ENCODE results near the gene ZFYVE28. TPM values are rescaled to one million over a fixed set of nuclear protein-coding genes. Genes with fewer than 3 reads are reported as not detected.

Gene ZFYVE28
- total RNA-seq, 1 experiment from 2014 or later = 19.2 TPM

GRCh38 chr4:2256781-2257191, 161.7 kb downstream of the ZFYVE28 start:
- POLR2A ChIA-PET = no interaction called here
- Histone ChIP-seq H3K4me3 (replicated peaks in 1 of 2; ENCODE audit: low read depth in 1 of 2, low read length in 2 of 2) (no peak overlapping the region), H3K4me2 (ENCODE audit: low read length) (no peak overlapping the region), H3K27ac (ENCODE audit: low read depth, low read length) (no peak overlapping the region), H3K4me1 (ENCODE audit: control insufficient read depth in 1 of 2, insufficient read depth in 2 of 2, low read length in 2 of 2) (peaks cover 5 to 8% of the 10 kb centered on the region in 2 experiments; a peak in 2 of 4 replicates), H3K9me2 (ENCODE audit: insufficient read depth) (no peaks in the 10 kb centered on the region), H2AFZ (ENCODE audit: low read depth, low read length, poor library complexity, severe bottlenecking) (no peak overlapping the region), H3K27me3 (ENCODE audit: insufficient read depth, low read length) (no peaks in the 10 kb centered on the region), H3K36me3 (ENCODE audit: control insufficient read depth in 1 of 2, insufficient read depth in 2 of 2, low read length in 2 of 2) (no peaks in the 10 kb centered on the region), H3K79me2 (ENCODE audit: insufficient read depth, low read length) (no peaks in the 10 kb centered on the region), H3K9ac (ENCODE audit: low read length) (no peak overlapping the region), H3K9me3 (ENCODE audit: control insufficient read depth in 1 of 2, insufficient read depth in 1 of 2, low read depth in 1 of 2, low read length in 2 of 2) (no peaks in the 10 kb centered on the region), H4K20me1 (ENCODE audit: insufficient read depth) (no peaks in the 10 kb centered on the region)
- BruUV-seq (replicated peaks) = no TSS peak
- DNase-seq (ENCODE audit: low read depth, low spot score) = no peak
- CTCF ChIA-PET = no interaction called here
- TF ChIP-seq SP1 (IDR thresholded peaks at IDR 0.05; ENCODE audit: low read depth) (no peak), FOSL1 (IDR thresholded peaks at IDR 0.05; ENCODE audit: low read depth) (no peak), ZFX (IDR thresholded peaks at IDR 0.05) (no peak), TCF7L2 (IDR thresholded peaks at IDR 0.05; ENCODE audit: borderline replicate concordance, extremely low read depth, insufficient read depth, insufficient read length) (no peak), POLR2AphosphoS5 (IDR thresholded peaks at IDR 0.05; ENCODE audit: low read depth, low read length) (no peak), EGR1 (IDR thresholded peaks at IDR 0.05; ENCODE audit: low read depth) (no peak), RAD21 (IDR thresholded peaks at IDR 0.05; ENCODE audit: low read depth) (no peak)
- RAD21 ChIA-PET (ENCODE audit: low non-redundant PET in 1 of 2, low total read pairs in 2 of 2, uncharacterized antibody in 2 of 2, unreplicated experiment in 2 of 2) = no interaction called here
- intact Hi-C loops (cut with micrococcal nuclease) = no loop called here
- ATAC-seq = no peak

- ChIA-PET RAD21 (ENCODE audit: low non-redundant PET in 1 of 2, low total read pairs in 2 of 2, uncharacterized antibody in 2 of 2, unreplicated experiment in 2 of 2) (no interaction called here), CTCF (no interaction called here)
- intact Hi-C loops (cut with micrococcal nuclease) = no loop called here
These were observed 162.2 kb downstream of the ZFYVE28 start for GRCh38 chr4:2256156-2256731.

More at GRCh38 chr4:2256156-2256731, 162.2 kb downstream of the ZFYVE28 start:
- Histone ChIP-seq H3K36me3 (ENCODE audit: control insufficient read depth in 1 of 2, insufficient read depth in 2 of 2, low read length in 2 of 2) (no peaks in the 10 kb centered on the region), H3K27me3 (ENCODE audit: insufficient read depth, low read length) (no peaks in the 10 kb centered on the region), H3K9me2 (ENCODE audit: insufficient read depth) (no peaks in the 10 kb centered on the region), H3K4me2 (ENCODE audit: low read length) (no peak overlapping the region), H2AFZ (ENCODE audit: low read depth, low read length, poor library complexity, severe bottlenecking) (no peak overlapping the region), H3K9ac (ENCODE audit: low read length) (no peak overlapping the region), H3K79me2 (ENCODE audit: insufficient read depth, low read length) (no peaks in the 10 kb centered on the region), H3K4me1 (ENCODE audit: control insufficient read depth in 1 of 2, insufficient read depth in 2 of 2, low read length in 2 of 2) (peaks cover 5 to 8% of the 10 kb centered on the region in 2 experiments; a peak in 2 of 4 replicates), H3K4me3 (replicated peaks in 1 of 2; ENCODE audit: low read depth in 1 of 2, low read length in 2 of 2) (no peak overlapping the region), H3K9me3 (ENCODE audit: control insufficient read depth in 1 of 2, insufficient read depth in 1 of 2, low read depth in 1 of 2, low read length in 2 of 2) (no peaks in the 10 kb centered on the region), H3K27ac (ENCODE audit: low read depth, low read length) (no peak overlapping the region), H4K20me1 (ENCODE audit: insufficient read depth) (no peaks in the 10 kb centered on the region)
- ATAC-seq = no peak
- POLR2A ChIA-PET = no interaction called here
- TF ChIP-seq POLR2AphosphoS5 (IDR thresholded peaks at IDR 0.05; ENCODE audit: low read depth, low read length) (no peak), FOSL1 (IDR thresholded peaks at IDR 0.05; ENCODE audit: low read depth) (no peak), EGR1 (IDR thresholded peaks at IDR 0.05; ENCODE audit: low read depth) (no peak), YY1 (IDR thresholded peaks at IDR 0.05; ENCODE audit: extremely low read depth, insufficient replicate concordance, low read depth, low read length) (no peak), SP1 (IDR thresholded peaks at IDR 0.05; ENCODE audit: low read depth) (no peak), POLR2A (IDR thresholded peaks at IDR 0.05; ENCODE audit: borderline replicate concordance, extremely low read depth, insufficient read depth, insufficient read length) (no peak), RAD21 (IDR thresholded peaks at IDR 0.05; ENCODE audit: low read depth) (no peak), ZNF274 (IDR thresholded peaks at IDR 0.05; ENCODE audit: low read depth, low read length) (no peak), SRF (IDR thresholded peaks at IDR 0.05; ENCODE audit: low read depth) (no peak)
- TF ChIP-seq, protein P1, sequence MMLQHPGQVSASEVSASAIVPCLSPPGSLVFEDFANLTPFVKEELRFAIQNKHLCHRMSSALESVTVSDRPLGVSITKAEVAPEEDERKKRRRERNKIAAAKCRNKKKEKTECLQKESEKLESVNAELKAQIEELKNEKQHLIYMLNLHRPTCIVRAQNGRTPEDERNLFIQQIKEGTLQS (IDR thresholded peaks at IDR 0.05) = no peak
- TF ChIP-seq, protein P2, sequence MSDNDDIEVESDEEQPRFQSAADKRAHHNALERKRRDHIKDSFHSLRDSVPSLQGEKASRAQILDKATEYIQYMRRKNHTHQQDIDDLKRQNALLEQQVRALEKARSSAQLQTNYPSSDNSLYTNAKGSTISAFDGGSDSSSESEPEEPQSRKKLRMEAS (IDR thresholded peaks at IDR 0.05) = no peak
- TF ChIP-seq, protein P3, sequence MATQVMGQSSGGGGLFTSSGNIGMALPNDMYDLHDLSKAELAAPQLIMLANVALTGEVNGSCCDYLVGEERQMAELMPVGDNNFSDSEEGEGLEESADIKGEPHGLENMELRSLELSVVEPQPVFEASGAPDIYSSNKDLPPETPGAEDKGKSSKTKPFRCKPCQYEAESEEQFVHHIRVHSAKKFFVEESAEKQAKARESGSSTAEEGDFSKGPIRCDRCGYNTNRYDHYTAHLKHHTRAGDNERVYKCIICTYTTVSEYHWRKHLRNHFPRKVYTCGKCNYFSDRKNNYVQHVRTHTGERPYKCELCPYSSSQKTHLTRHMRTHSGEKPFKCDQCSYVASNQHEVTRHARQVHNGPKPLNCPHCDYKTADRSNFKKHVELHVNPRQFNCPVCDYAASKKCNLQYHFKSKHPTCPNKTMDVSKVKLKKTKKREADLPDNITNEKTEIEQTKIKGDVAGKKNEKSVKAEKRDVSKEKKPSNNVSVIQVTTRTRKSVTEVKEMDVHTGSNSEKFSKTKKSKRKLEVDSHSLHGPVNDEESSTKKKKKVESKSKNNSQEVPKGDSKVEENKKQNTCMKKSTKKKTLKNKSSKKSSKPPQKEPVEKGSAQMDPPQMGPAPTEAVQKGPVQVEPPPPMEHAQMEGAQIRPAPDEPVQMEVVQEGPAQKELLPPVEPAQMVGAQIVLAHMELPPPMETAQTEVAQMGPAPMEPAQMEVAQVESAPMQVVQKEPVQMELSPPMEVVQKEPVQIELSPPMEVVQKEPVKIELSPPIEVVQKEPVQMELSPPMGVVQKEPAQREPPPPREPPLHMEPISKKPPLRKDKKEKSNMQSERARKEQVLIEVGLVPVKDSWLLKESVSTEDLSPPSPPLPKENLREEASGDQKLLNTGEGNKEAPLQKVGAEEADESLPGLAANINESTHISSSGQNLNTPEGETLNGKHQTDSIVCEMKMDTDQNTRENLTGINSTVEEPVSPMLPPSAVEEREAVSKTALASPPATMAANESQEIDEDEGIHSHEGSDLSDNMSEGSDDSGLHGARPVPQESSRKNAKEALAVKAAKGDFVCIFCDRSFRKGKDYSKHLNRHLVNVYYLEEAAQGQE (IDR thresholded peaks at IDR 0.05; ENCODE audit: low read depth) = no peak
- DNase-seq (ENCODE audit: low read depth, low spot score) = no peak
- BruUV-seq (replicated peaks) = no TSS peak

Data from HCT116 (cell line).